ENCODE results near the gene CCR1. TPM values are rescaled to one million over a fixed set of nuclear protein-coding genes. Genes with fewer than 3 reads are reported as not detected.

CCR1 gene
- total RNA-seq, 1 experiment from 2014 or later, result not detected

Other genes with a start within 250 kb of the CCR1 start
- 10.5 and 12.6 TPM in 2 replicates for gene FYCO1, start 212.5 kb downstream of the CCR1 start, total RNA-seq (2014; rRNA removed; shearing (Covaris generic); ENCODE audit: low replicate concordance)
- not detected in 2 replicates for gene XCR1, start 180.8 kb downstream of the CCR1 start, total RNA-seq (2014; rRNA removed; shearing (Covaris generic); ENCODE audit: low replicate concordance)
- not detected in 2 replicates for gene CCR3, start 34.1 kb upstream of the CCR1 start, total RNA-seq (2014; rRNA removed; shearing (Covaris generic); ENCODE audit: low replicate concordance)
- not detected in 2 replicates for gene CCR2, start 145.8 kb upstream of the CCR1 start, total RNA-seq (2014; rRNA removed; shearing (Covaris generic); ENCODE audit: low replicate concordance)
- not detected in 2 replicates for gene CCR5, start 162.6 kb upstream of the CCR1 start, total RNA-seq (2014; rRNA removed; shearing (Covaris generic); ENCODE audit: low replicate concordance)
- gene CCRL2, start 198.9 kb upstream of the CCR1 start, total RNA-seq (2014; rRNA removed; shearing (Covaris generic); ENCODE audit: low replicate concordance), result not detected in 2 replicates